Epithelial cell of proximal tubule (primary cell): ENCODE results near the gene RASSF7. TPM values are rescaled to one million over a fixed set of nuclear protein-coding genes. Genes with fewer than 3 reads are reported as not detected.

Experiments used
- DNase-seq: peaks from one replicate; pipeline ENCODE4 v3.0.0-alpha.2; 2011; ENCODE audit warnings: low read depth
- H3K4me3 ChIP-seq: 2 replicates; pipeline ENCODE4 v1.5.1; 2011; ENCODE audit warnings: low read depth, mild to moderate bottlenecking, low read length
- CTCF ChIP-seq: conservative IDR thresholded peaks from 2 replicates; pipeline ENCODE4 v1.5.1; 2012; ENCODE audit warnings: low read depth, mild to moderate bottlenecking, low read length
- total RNA-seq: library from RNA; depleted of rRNA; stranded (reverse); fragments of >200 nt; gene quantifications from 2 replicates; pipeline ENCODE4 v1.2.3, GENCODE V29; 2015

The RASSF7 gene
- total RNA-seq, 1 donor from 2014 or later: 154 TPM

GRCh38 chr11:559020-559620 is 1.6 kb upstream of the RASSF7 start:
- DNase-seq: no peak
- TF ChIP-seq CTCF: no peak
- H3K4me3 ChIP-seq: no peak overlapping the region

- DNase-seq: no peak
- TF ChIP-seq CTCF: no peak
- peak overlapping the region; percentile 61 for H3K4me3 ChIP-seq
Measured at GRCh38 chr11:559712-560304, 962 bp upstream of the RASSF7 start.

- DNase-seq: no peak
- peak overlapping the region; percentile 69 for H3K4me3 ChIP-seq
- TF ChIP-seq CTCF: no peak
Measured at GRCh38 chr11:561148-562003, 606 bp downstream of the RASSF7 start.

GRCh38 chr11:562046-562645 is 1.4 kb downstream of the RASSF7 start:
- DNase-seq: no peak
- no peak for TF ChIP-seq CTCF
- H3K4me3 ChIP-seq: peak overlapping the region; percentile 69

- H3K4me3 ChIP-seq: peak overlapping the region; percentile 69
- TF ChIP-seq CTCF: no peak
- no peak for DNase-seq
Measured at GRCh38 chr11:563066-563811, 2.5 kb downstream of the RASSF7 start.

GRCh38 chr11:563812-564578 is 3.2 kb downstream of the RASSF7 start:
- no peak for TF ChIP-seq CTCF
- H3K4me3 ChIP-seq: no peak overlapping the region
- no peak for DNase-seq
